IPS-NIHi11 (cell line): ENCODE results near the gene TRIM39.

Source experiments
- DNase-seq: peaks from one replicate; pipeline ENCODE4 v3.0.0; 2012; ENCODE audit warnings: mixed read lengths, low spot score

The TRIM39 gene

GRCh38 chr6:30328397-30328796, 1.7 kb downstream of the TRIM39 start:
- no peak for DNase-seq

GRCh38 chr6:30329331-30329730, 2.6 kb downstream of the TRIM39 start:
- no peak for DNase-seq

- DNase-seq, result no peak
Measured at GRCh38 chr6:30331981-30332380, 5.3 kb downstream of the TRIM39 start.

- no peak for DNase-seq
Measured at GRCh38 chr6:30334075-30334783, 7.5 kb downstream of the TRIM39 start.

- DNase-seq, result no peak
Measured at GRCh38 chr6:30340589-30341054, 13.9 kb downstream of the TRIM39 start.

GRCh38 chr6:30341218-30341617, 14.5 kb downstream of the TRIM39 start:
- no peak for DNase-seq

- DNase-seq, result no peak
Measured at GRCh38 chr6:30341728-30342127, 15.0 kb downstream of the TRIM39 start.

GRCh38 chr6:30344191-30344867, 17.6 kb downstream of the TRIM39 start:
- no peak for DNase-seq

- peak; percentile 98 for DNase-seq
Measured at GRCh38 chr6:30344868-30345671, 18.3 kb downstream of the TRIM39 start, which contains the start of gene RPP21. TSS of gene RPP21 (plus strand) at chr6:30345156. CDS start at chr6:30345172, 16 bp downstream.

GRCh38 chr6:30345852-30346251, 19.1 kb downstream of the TRIM39 start:
- no peak for DNase-seq

- DNase-seq, result no peak
Measured at GRCh38 chr6:30348957-30349356, 22.2 kb downstream of the TRIM39 start.

- no peak for DNase-seq
Measured at GRCh38 chr6:30349421-30350177, 22.9 kb downstream of the TRIM39 start.

- DNase-seq, result no peak
Measured at GRCh38 chr6:30350524-30350923, 23.8 kb downstream of the TRIM39 start.

- DNase-seq, result no peak
Measured at GRCh38 chr6:30352550-30352949, 25.8 kb downstream of the TRIM39 start.

- DNase-seq, result no peak
Measured at GRCh38 chr6:30355281-30355680, 28.6 kb downstream of the TRIM39 start.

GRCh38 chr6:30356536-30356935, 29.8 kb downstream of the TRIM39 start:
- DNase-seq, result no peak

- DNase-seq, result peak; percentile 82
Measured at GRCh38 chr6:30357678-30358540, 31.2 kb downstream of the TRIM39 start.

- no peak for DNase-seq
Measured at GRCh38 chr6:30359276-30359675, 32.5 kb downstream of the TRIM39 start.

- DNase-seq, result no peak
Measured at GRCh38 chr6:30360139-30360538, 33.4 kb downstream of the TRIM39 start.

GRCh38 chr6:30361661-30362060, 34.9 kb downstream of the TRIM39 start:
- no peak for DNase-seq

GRCh38 chr6:30363459-30363858, 36.7 kb downstream of the TRIM39 start:
- no peak for DNase-seq
